HG02798 (cell line): Measurements from ENCODE around the gene ASXL1.
"Not testable (repeated sequence)": the region's sequence is repeated elsewhere in the genome, so short reads cannot be mapped to it uniquely, and the experiment has no call there.

Experiments
- ATAC-seq: cut with Tn5 transposase; IDR thresholded peaks from one replicate; pipeline ENCODE4 v1.9.1; 2021; ENCODE audit warnings: mild to moderate bottlenecking; ENCODE audit not compliant: unreplicated experiment, poor library complexity

The ASXL1 gene

GRCh38 chr20:32461836-32462600, 103.9 kb downstream of the ASXL1 start:
- no peak for ATAC-seq

GRCh38 chr20:32462900-32463641, 104.9 kb downstream of the ASXL1 start:
- no peak for ATAC-seq

- no peak for ATAC-seq
These were observed 105.7 kb downstream of the ASXL1 start for GRCh38 chr20:32463642-32464400.

- ATAC-seq, result no peak
These were observed 106.4 kb downstream of the ASXL1 start for GRCh38 chr20:32464401-32465091.

DNA sequence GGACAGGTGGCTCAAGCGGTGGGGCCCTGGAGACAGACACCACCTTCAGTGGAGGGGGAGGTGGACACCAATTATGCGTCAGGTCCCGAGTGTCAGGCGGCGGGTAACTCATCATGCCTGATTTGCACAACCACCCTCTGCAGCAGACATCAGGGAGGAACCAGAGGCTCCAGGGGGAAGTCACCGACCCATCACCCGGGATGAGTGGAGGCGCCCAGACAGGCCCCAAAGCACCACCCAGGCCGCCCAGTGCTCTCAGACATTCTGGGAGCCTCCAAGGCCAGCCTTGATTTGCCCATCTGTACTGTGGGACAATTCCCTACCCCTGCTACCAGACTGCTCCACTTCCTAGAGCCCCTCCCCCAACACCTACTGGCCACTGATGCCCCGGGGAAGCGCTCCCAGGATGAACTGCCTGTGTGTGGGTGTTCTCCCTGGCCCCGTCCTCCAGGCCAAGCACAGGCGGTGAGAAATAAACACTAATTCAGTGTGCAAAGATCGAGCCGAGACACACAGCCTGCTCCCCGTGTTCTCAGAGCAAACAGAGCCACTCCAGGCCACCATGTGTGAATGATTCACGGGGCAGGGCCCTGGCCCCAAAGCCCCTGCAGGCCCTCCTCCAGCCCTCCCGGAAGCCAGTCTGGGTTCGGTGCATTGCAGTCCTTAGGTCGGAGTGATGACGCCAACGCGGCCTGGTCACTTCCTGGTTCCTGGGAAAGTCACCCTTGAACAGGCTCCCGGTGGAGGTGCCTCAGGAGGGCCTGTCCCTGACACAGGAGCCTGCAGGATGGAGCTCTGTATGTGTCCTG, 107.2 kb downstream of the ASXL1 start:
- no peak for ATAC-seq

- ATAC-seq, result not testable (repeated sequence)
These were observed 108.0 kb downstream of the ASXL1 start for GRCh38 chr20:32465901-32466675.

GRCh38 chr20:32466739-32467505, 108.8 kb downstream of the ASXL1 start:
- ATAC-seq, result no peak

- ATAC-seq, result no peak
These were observed 109.6 kb downstream of the ASXL1 start for GRCh38 chr20:32467506-32468312.

- ATAC-seq, result no peak
These were observed 110.1 kb downstream of the ASXL1 start for GRCh38 chr20:32468313-32468640.

- no peak for ATAC-seq
These were observed 110.7 kb downstream of the ASXL1 start for GRCh38 chr20:32468860-32469259.

- no peak for ATAC-seq
These were observed 112.1 kb downstream of the ASXL1 start for GRCh38 chr20:32470025-32470861.

GRCh38 chr20:32470940-32471339, 112.8 kb downstream of the ASXL1 start:
- no peak for ATAC-seq

- ATAC-seq, result no peak
These were observed 114.6 kb downstream of the ASXL1 start for GRCh38 chr20:32472581-32473207.

DNA sequence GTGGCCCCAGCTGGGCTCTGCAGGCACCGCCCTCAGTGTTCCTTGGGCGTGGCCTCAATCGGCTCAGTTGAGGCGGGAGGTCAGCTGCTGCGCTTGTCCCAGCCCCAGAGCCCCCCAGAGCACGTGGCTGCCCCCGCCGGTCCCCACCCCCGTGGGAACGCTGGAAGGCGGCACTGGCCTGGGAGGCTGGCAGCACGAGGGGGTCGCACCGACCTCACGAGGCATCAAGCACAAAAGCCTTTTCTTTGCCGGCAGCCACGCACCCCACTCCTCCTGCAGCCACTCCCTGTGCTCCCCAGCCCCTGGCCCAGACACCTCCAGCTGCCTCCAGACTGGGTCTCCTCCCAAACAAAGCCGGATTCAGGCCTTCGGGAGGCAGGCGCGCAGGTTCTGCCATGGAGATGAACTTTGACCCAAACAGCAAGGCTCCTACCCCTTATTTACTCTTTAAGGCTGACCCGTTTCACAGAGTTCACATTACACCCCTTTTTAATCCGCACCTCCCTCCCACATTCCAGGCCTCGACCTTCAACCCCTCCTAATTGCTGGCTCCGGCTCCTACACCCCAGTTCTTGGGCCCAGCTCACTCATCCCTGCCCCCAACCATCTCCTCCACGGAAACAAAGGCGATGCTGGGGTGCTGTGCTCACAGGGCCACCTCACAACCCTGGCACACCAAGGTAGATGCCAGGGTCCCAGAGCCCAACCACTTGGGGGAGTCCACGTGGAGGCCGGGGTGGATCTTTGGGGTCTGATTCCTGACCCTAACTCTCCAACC, 115.3 kb downstream of the ASXL1 start:
- ATAC-seq, result no peak

DNA sequence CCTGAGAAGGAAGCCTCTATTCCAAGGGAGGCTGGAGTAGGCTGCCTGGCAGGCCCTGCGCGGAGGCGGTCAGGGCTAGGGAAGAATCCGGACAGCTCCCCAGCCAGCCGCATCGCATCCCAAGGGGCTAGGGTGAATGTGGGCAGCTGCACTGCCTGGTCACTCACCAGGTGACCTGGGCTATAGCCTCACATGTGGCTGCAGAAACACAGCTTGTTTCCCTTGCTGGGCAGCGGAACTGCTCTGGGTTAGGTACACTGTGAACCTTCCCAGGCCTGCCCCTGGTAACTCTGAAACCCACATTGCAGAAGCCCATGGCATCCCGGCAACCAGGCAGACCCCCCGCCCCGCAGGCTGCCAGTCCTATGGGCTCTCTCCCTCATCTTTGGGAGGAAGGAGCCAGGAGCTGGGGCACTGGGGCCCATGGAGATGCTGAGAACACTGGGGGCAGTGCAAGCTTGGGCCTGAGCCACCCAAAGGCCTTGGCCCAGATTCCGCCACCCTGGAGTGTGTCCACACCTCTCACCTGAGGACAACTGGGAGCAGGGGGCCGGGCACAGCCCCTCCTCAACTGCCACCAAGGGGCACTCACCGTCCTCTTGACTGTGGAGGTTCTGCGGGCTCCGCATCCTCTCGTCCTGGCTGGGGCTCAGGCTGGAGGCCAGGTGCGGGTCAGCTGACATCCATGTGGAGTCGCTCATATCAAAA, 116.0 kb downstream of the ASXL1 start:
- ATAC-seq, result no peak
